OCI-LY1 (cell line): ENCODE measurements around the gene UBE2C.

Source experiments
- H2AFZ ChIP-seq: fragments of 200-600 bp; sonication (generic), shearing (Covaris generic); 2 replicates; pipeline ENCODE4 v1.6.0; 2014; ENCODE audit warnings: antibody characterized with exemption, mild to moderate bottlenecking, low read length
- H3F3A ChIP-seq: fragments of 200-600 bp; sonication (generic), shearing (Covaris generic); 2 replicates; pipeline ENCODE4 v1.6.0; 2014; ENCODE audit warnings: mild to moderate bottlenecking, antibody characterized with exemption, low read length, moderate library complexity; ENCODE audit not compliant: insufficient read depth
- H3K27ac ChIP-seq: fragments of 200-600 bp; sonication (generic); 2 replicates; pipeline ENCODE4 v1.5.1; 2014; ENCODE audit warnings: low read length, mixed run types, mild to moderate bottlenecking, low read depth; ENCODE audit not compliant: poor library complexity, severe bottlenecking
- H3K27me3 ChIP-seq: fragments of 200-600 bp; sonication (generic); 2 replicates; pipeline ENCODE4 v1.6.0; 2014; ENCODE audit warnings: antibody characterized with exemption, mild to moderate bottlenecking, low read length, moderate library complexity; ENCODE audit not compliant: insufficient read depth
- H3K36me3 ChIP-seq: fragments of 200-600 bp; sonication (generic); 2 replicates; pipeline ENCODE4 v1.6.1; 2014; ENCODE audit warnings: mild to moderate bottlenecking, antibody characterized with exemption, low read length, moderate library complexity, mixed read lengths; ENCODE audit not compliant: insufficient read depth
- H3K4me1 ChIP-seq: fragments of 200-600 bp; sonication (generic); 2 replicates; pipeline ENCODE4 v1.5.1; 2014; ENCODE audit warnings: mild to moderate bottlenecking, low read length, moderate library complexity; ENCODE audit not compliant: insufficient read depth, severe bottlenecking
- H3K4me2 ChIP-seq: fragments of 200-600 bp; sonication (generic), shearing (Covaris generic); 2 replicates; pipeline ENCODE4 v1.6.1; 2014; ENCODE audit warnings: low read length
- H3K4me3 ChIP-seq: fragments of 200-600 bp; sonication (generic); 2 replicates; pipeline ENCODE4 v1.5.1; 2014; ENCODE audit warnings: low read length, low read depth, mild to moderate bottlenecking, mixed read lengths; ENCODE audit not compliant: poor library complexity, severe bottlenecking
- H3K79me2 ChIP-seq: fragments of 200-600 bp; shearing (Covaris generic); 2 replicates; pipeline ENCODE4 v1.6.1; 2016; ENCODE audit warnings: mixed run types, low read length, mixed read lengths; ENCODE audit not compliant: insufficient read depth
- H3K9ac ChIP-seq: fragments of 200-600 bp; sonication (generic), shearing (Covaris generic); 2 replicates; pipeline ENCODE4 v1.6.1; 2014; ENCODE audit warnings: mild to moderate bottlenecking, low read length, mixed read lengths
- H3K9me2 ChIP-seq: fragments of 200-600 bp; sonication (generic), shearing (Covaris generic); 2 replicates; pipeline ENCODE4 v1.6.1; 2014; ENCODE audit warnings: low read depth, mild to moderate bottlenecking, low read length, mixed read lengths
- H3K9me3 ChIP-seq: fragments of 200-600 bp; shearing (Covaris generic); 2 replicates; pipeline ENCODE4 v1.6.1; 2014; ENCODE audit warnings: low read length, mixed read lengths
- H4K20me1 ChIP-seq: fragments of 200-600 bp; sonication (generic), shearing (Covaris generic); 2 replicates; pipeline ENCODE4 v1.6.0; 2016; ENCODE audit warnings: mild to moderate bottlenecking, low read length; ENCODE audit not compliant: insufficient read depth
- EZH2 ChIP-seq: fragments of 200-600 bp; sonication (generic), shearing (Covaris generic); IDR thresholded peaks from 2 replicates; pipeline ENCODE4 v1.8.0; 2017; ENCODE audit warnings: borderline replicate concordance, mixed run types, mild to moderate bottlenecking, antibody characterized with exemption, low read length, moderate library complexity, mixed read lengths
- TF ChIP-seq, protein P1 (sequence below): fragments of 200-600 bp; sonication (generic), shearing (Covaris generic); IDR thresholded peaks from 2 replicates; pipeline ENCODE4 v1.5.1; 2017; ENCODE audit warnings: mild to moderate bottlenecking, antibody characterized with exemption, low read length, moderate library complexity, mixed read lengths

Gene UBE2C

DNA sequence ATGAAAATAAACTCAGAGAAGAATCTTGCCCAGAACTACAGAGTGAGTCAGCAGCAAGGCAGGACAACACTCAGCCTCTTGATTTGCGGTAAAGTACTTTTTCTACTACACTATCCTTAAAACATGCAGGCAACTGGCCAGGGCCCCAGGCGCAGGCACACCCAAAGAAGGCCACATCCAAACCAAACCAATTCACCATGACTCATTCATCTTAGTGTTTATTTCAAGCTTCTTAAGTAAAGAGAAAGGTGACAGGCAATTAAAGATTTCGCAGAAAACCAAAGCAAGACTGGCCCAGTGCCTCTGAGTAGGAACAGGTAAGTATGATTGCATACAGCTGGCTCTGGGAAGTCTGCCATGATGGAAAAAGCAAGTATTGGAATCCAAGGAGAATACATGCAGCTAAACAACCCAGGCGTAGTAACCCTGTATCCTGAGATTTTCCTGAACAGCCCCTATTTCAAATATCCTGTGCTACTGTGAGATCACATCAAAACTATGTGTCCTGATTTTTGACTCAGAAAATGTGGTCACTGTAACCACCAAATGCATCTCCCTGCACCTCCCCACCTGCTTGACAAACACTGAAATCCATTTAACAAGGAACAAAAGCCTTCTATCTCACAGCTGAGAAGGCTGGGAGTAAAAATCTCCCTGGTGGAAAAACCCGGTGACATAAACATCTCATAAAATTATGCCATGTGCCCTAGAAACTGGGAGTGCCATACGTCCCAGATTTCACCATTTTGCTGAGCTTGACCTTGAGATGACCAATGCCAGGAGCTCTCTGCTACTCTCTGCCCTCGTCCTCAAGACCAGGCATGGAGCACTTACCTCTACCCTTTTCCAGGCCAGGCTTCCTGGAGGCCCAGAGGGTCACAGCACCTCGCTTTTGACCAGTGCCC lies 33.2 kb upstream of the UBE2C start:
- no peaks in the 10 kb centered on the region for H3K9me3 ChIP-seq
- H3F3A ChIP-seq: no peaks in the 10 kb centered on the region
- H2AFZ ChIP-seq: no peak overlapping the region
- no peak overlapping the region for H3K4me3 ChIP-seq
- H4K20me1 ChIP-seq: no peaks in the 10 kb centered on the region
- no peak overlapping the region for H3K4me2 ChIP-seq
- 0 out of 2 replicates have a peak, but pooled peaks cover 5% of the 10 kb centered on the region for H3K27me3 ChIP-seq
- no peak for TF ChIP-seq EZH2
- TF ChIP-seq, protein P1, sequence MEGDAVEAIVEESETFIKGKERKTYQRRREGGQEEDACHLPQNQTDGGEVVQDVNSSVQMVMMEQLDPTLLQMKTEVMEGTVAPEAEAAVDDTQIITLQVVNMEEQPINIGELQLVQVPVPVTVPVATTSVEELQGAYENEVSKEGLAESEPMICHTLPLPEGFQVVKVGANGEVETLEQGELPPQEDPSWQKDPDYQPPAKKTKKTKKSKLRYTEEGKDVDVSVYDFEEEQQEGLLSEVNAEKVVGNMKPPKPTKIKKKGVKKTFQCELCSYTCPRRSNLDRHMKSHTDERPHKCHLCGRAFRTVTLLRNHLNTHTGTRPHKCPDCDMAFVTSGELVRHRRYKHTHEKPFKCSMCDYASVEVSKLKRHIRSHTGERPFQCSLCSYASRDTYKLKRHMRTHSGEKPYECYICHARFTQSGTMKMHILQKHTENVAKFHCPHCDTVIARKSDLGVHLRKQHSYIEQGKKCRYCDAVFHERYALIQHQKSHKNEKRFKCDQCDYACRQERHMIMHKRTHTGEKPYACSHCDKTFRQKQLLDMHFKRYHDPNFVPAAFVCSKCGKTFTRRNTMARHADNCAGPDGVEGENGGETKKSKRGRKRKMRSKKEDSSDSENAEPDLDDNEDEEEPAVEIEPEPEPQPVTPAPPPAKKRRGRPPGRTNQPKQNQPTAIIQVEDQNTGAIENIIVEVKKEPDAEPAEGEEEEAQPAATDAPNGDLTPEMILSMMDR: no peak
- no peaks in the 10 kb centered on the region for H3K9me2 ChIP-seq
- no peak overlapping the region for H3K9ac ChIP-seq
- no peaks in the 10 kb centered on the region for H3K79me2 ChIP-seq
- no peaks in the 10 kb centered on the region for H3K36me3 ChIP-seq
- no peak overlapping the region for H3K27ac ChIP-seq
- H3K4me1 ChIP-seq: no peaks in the 10 kb centered on the region

DNA sequence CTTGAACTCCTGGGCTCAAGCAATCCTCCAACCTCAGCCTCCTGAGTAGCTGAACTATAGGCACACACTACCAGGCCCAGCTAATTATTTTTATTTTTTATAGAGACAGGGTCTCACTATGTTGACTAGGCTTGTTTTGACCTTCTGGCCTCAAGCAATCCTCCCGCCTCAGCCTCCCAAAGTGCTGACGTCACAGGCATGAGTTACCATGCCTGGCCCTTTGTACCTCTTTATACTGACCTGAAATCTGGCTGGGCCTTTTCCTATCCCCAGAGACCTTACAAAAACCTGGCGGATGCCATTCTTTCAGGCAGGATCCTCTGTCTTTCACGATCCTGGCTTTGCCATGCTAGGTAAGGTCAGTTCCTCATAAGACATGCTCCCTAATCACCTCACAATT lies 32.3 kb upstream of the UBE2C start:
- H3K9ac ChIP-seq: no peak overlapping the region
- no peaks in the 10 kb centered on the region for H3K4me1 ChIP-seq
- no peaks in the 10 kb centered on the region for H4K20me1 ChIP-seq
- H3F3A ChIP-seq: no peaks in the 10 kb centered on the region
- no peak overlapping the region for H3K4me3 ChIP-seq
- no peaks in the 10 kb centered on the region for H3K9me3 ChIP-seq
- H3K9me2 ChIP-seq: no peaks in the 10 kb centered on the region
- no peak overlapping the region for H2AFZ ChIP-seq
- H3K27me3 ChIP-seq: 0 out of 2 replicates have a peak, but pooled peaks cover 5% of the 10 kb centered on the region
- H3K79me2 ChIP-seq: no peaks in the 10 kb centered on the region
- H3K4me2 ChIP-seq: no peak overlapping the region
- no peak overlapping the region for H3K27ac ChIP-seq
- H3K36me3 ChIP-seq: no peaks in the 10 kb centered on the region
- TF ChIP-seq, protein P1: no peak
- TF ChIP-seq EZH2: no peak

DNA sequence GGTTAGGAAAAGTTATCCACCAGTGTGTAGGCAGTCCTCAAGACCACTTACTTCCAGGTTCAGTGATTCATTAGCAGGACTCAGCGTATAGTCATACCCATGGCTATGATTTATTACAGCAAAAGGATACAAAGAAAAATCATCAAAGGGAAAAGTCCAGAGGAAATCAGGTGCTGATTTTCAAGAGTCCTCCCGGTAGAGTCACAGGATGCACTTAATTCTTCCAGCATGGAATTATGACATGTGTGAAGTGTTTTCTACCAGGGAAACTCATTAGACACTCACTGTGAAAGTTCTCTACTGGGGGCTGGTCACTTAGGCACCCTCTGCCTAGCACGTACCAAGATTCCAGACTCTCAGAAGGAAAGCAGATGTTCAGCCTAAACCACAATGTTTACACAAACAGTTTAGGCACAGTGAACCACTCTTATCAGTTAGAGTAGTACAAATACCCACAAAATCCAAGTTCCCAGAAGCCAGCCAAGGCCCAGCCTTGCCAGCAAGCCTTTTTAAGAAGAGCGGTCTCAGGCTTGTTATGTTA lies 31.0 kb upstream of the UBE2C start:
- no peaks in the 10 kb centered on the region for H3K4me1 ChIP-seq
- H3K79me2 ChIP-seq: no peaks in the 10 kb centered on the region
- TF ChIP-seq EZH2: no peak
- TF ChIP-seq, protein P1: no peak
- no peaks in the 10 kb centered on the region for H3K9me3 ChIP-seq
- no peak overlapping the region for H3K27ac ChIP-seq
- H3K4me3 ChIP-seq: no peak overlapping the region
- H3K9ac ChIP-seq: no peak overlapping the region
- H3K4me2 ChIP-seq: no peak overlapping the region
- H4K20me1 ChIP-seq: no peaks in the 10 kb centered on the region
- H3K9me2 ChIP-seq: no peaks in the 10 kb centered on the region
- H3F3A ChIP-seq: no peaks in the 10 kb centered on the region
- 0 out of 2 replicates have a peak, but pooled peaks cover 5% of the 10 kb centered on the region for H3K27me3 ChIP-seq
- no peaks in the 10 kb centered on the region for H3K36me3 ChIP-seq
- H2AFZ ChIP-seq: no peak overlapping the region
